B cell (primary cell): Measurements from ENCODE around the gene AEN. TPM values are rescaled to one million over a fixed set of nuclear protein-coding genes. Genes with fewer than 3 reads are reported as not detected.

ENCODE experiments used
- ATAC-seq: fragments of 200-7000 bp; cut with Tn5 transposase; one replicate; pipeline ENCODE4 v1.10.0; 2021; ENCODE audit warnings: low read depth, mild to moderate bottlenecking, moderate number of reproducible peaks, moderate library complexity
- CTCF ChIA-PET: fragments of 350-600 bp; sonication (Branson Sonifier 250); formaldehyde crosslinking; loops from one replicate; lab custom pipeline; 2021; ENCODE audit warnings: antibody characterized with exemption, inconsistent platforms; lab: Charles Lee
- POLR2A ChIA-PET: fragments of 350-600 bp; sonication (Branson Sonifier 250); formaldehyde crosslinking; loops from one replicate; lab custom pipeline; 2021; ENCODE audit warnings: antibody characterized with exemption; lab: Charles Lee
- DNase-seq: peaks from one replicate; pipeline ENCODE4 v3.0.0; 2013
- H2AFZ ChIP-seq: 2 replicates; pipeline ENCODE4 v1.6.1; 2012; ENCODE audit warnings: mild to moderate bottlenecking, low read depth, low read length; ENCODE audit not compliant: insufficient read depth, poor library complexity, severe bottlenecking
- H3K27ac ChIP-seq, 2 donors: 1 replicate in 1 of 2; 2 replicates in 1 of 2; pipeline ENCODE4 v1.5.1; 2012 to 2013; ENCODE audit warnings: low read length in 2 of 2, mild to moderate bottlenecking in 2 of 2, moderate library complexity in 1 of 2
- H3K27me3 ChIP-seq, 4 experiments: fragments of 200-600 bp in 1 of 4; sonication (generic) in 1 of 4; replicated peaks in 1 of 4; 1 replicate in 2 of 4; 2 replicates in 2 of 4; pipeline versions ENCODE4 v1.6.1 to v1.7.0; 2013 to 2016; ENCODE audit warnings: low read length in 3 of 4, mild to moderate bottlenecking in 2 of 4, mixed read lengths in 1 of 4, moderate library complexity in 1 of 4; ENCODE audit not compliant: insufficient read depth in 4 of 4, control insufficient read depth in 3 of 4; ENCODE audit errors: control extremely low read depth in 1 of 4
- H3K36me3 ChIP-seq, 2 experiments: replicated peaks in 1 of 2; 1 replicate in 1 of 2; 2 replicates in 1 of 2; pipeline versions ENCODE4 v1.6.1 to v1.7.1; 2013; ENCODE audit warnings: low read length in 1 of 2; ENCODE audit not compliant: insufficient read depth in 2 of 2, control insufficient read depth in 1 of 2; ENCODE audit errors: control extremely low read depth in 1 of 2, extremely low read depth in 1 of 2
- H3K4me1 ChIP-seq, 2 donors: fragments of 200-600 bp in 1 of 2; sonication (generic) in 1 of 2; 1 replicate in 1 of 2; 2 replicates in 1 of 2; pipeline versions ENCODE4 v1.5.1 to v1.6.1; 2013 to 2017; ENCODE audit warnings: low read length in 2 of 2; ENCODE audit not compliant: control insufficient read depth in 2 of 2, insufficient read depth in 2 of 2
- H3K4me2 ChIP-seq: replicated peaks from 2 replicates; pipeline ENCODE3; 2012; ENCODE audit warnings: mild to moderate bottlenecking, low read depth, low read length; ENCODE audit not compliant: poor library complexity, severe bottlenecking
- H3K4me3 ChIP-seq, 5 experiments: fragments of 200-600 bp in 1 of 5; sonication (generic) in 1 of 5; 1 replicate in 3 of 5; 2 replicates in 2 of 5; pipeline versions ENCODE4 v1.5.1 to v1.7.0; 2011 to 2016; ENCODE audit warnings: low read length in 4 of 5, mild to moderate bottlenecking in 4 of 5, low read depth in 2 of 5, control low read depth in 1 of 5, moderate library complexity in 1 of 5; ENCODE audit not compliant: insufficient read depth in 1 of 5; ENCODE audit errors: control extremely low read depth in 1 of 5, extremely low read depth in 1 of 5
- H3K79me2 ChIP-seq: fragments of 200-600 bp; sonication (generic); one replicate; pipeline ENCODE4 v1.6.0; 2016; ENCODE audit warnings: low read length; ENCODE audit not compliant: control insufficient read depth, insufficient read depth
- H3K9ac ChIP-seq: fragments of 200-600 bp; sonication (generic); 2 replicates; pipeline ENCODE4 v1.6.1; 2017; ENCODE audit warnings: mild to moderate bottlenecking, low read length, moderate library complexity
- H3K9me3 ChIP-seq, 3 donors: one replicate each; pipeline versions ENCODE4 v1.6.1 to v1.7.1; 2013; ENCODE audit warnings: low read length in 2 of 3; ENCODE audit not compliant: control insufficient read depth in 2 of 3, insufficient read depth in 1 of 3; ENCODE audit errors: control extremely low read depth in 1 of 3
- H4K20me1 ChIP-seq: 2 replicates; pipeline ENCODE4 v1.6.0; 2012; ENCODE audit warnings: mild to moderate bottlenecking, low read length; ENCODE audit not compliant: insufficient read depth, control insufficient read depth, poor library complexity, severe bottlenecking
- H3K27ac Mint-ChIP-seq: one replicate; pipeline ENCODE4 v1.8.0; 2021; ENCODE audit warnings: mixed read lengths
- H3K27me3 Mint-ChIP-seq: one replicate; pipeline ENCODE4 v1.8.0; 2021; ENCODE audit warnings: mixed read lengths
- H3K4me1 Mint-ChIP-seq: one replicate; pipeline ENCODE4 v1.8.0; 2021; ENCODE audit warnings: mixed read lengths
- H3K4me3 Mint-ChIP-seq: one replicate; pipeline ENCODE4 v1.8.0; 2021; ENCODE audit warnings: mixed read lengths
- H3K9me3 Mint-ChIP-seq: one replicate; pipeline ENCODE4 v1.8.0; 2022; ENCODE audit warnings: mixed read lengths; ENCODE audit not compliant: insufficient read depth
- CTCF ChIP-seq: fragments of 200-600 bp; IDR thresholded peaks from one replicate; pipeline ENCODE4 v1.8.0; 2022; ENCODE audit warnings: antibody characterized with exemption, mild to moderate bottlenecking
- EZH2 ChIP-seq: IDR thresholded peaks from 2 replicates; pipeline ENCODE4 v1.6.1; 2012; ENCODE audit warnings: borderline replicate concordance, low read depth, mild to moderate bottlenecking, moderate library complexity, low read length; ENCODE audit not compliant: insufficient read depth, poor library complexity, severe bottlenecking
- WGBS: methylation state at CpG from one replicate; pipeline ENCODE4 v1.1.5; 2013; ENCODE audit warnings: missing lambda C conversion rate; ENCODE audit not compliant: insufficient coverage; 5-methylcytosine and 5-hydroxymethylcytosine counted together
- intact Hi-C: fragments of 100-400 bp; cut with micrococcal nuclease; formaldehyde crosslinking; loops from one replicate; pipeline ENCODE4 v1.10.0; 2022
- polyA plus RNA-seq: library from polyadenylated mRNA; depleted of rRNA; stranded (reverse); fragments of >200 nt; gene quantifications from 2 replicates; pipeline ENCODE4 v1.2.3, GENCODE V29; 2012
- total RNA-seq, 2 donors: library from RNA; stranded (reverse); fragments of 120-200 nt in 1 of 2; gene quantifications; 1 replicate in 1 of 2; 2 replicates in 1 of 2; pipeline versions ENCODE4 v1.2.3 to v1.2.4, GENCODE V29; 2013 to 2022

The AEN gene
- total and polyA plus RNA-seq, 2 donors (not counting 1 experiment from before 2014, with no cell fraction given): 18.5 to 42.9 TPM

- TF ChIP-seq EZH2 (no peak), CTCF (no peak)
- Histone ChIP-seq H3K4me3 (peak overlapping the region; percentile 56 to 88 (median 80)), H3K9me3 (no peaks in the 10 kb centered on the region), H3K36me3 (peaks cover 0 to 11% of the 10 kb centered on the region in 2 experiments), H3K4me1 (peaks cover 45 to 58% of the 10 kb centered on the region in 2 donors), H3K9ac (peak overlapping the region; percentile 80), H4K20me1 (peaks cover 6% of the 10 kb centered on the region), H3K79me2 (peaks cover 61% of the 10 kb centered on the region), H3K4me2 (peak overlapping the region; percentile 95), H3K27me3 (peaks cover 0 to 3% (median 0%) of the 10 kb centered on the region in 4 experiments), H3K27ac (peak overlapping the region; percentile 72 to 86), H2AFZ (peak overlapping the region; percentile 81)
- DNase-seq: peak; percentile 68
- Mint-ChIP-seq H3K9me3 (no peaks in the 10 kb centered on the region), H3K4me1 (peaks cover 54% of the 10 kb centered on the region), H3K27me3 (peaks cover 4% of the 10 kb centered on the region), H3K27ac (peak overlapping the region; percentile 90), H3K4me3 (peak overlapping the region; percentile 85)
- CTCF ChIA-PET: interaction anchor here (0.8 to 2.2 kb wide), 7 partner anchors 11 to 213 kb away, joined by 4 to 21 read pairs (median 5); no protein-coding TSS in a partner anchor
- POLR2A ChIA-PET: interaction anchor here (1.4 kb wide), 2 partner anchors 16 to 37 kb away, joined by 3 to 4 read pairs; no protein-coding TSS in a partner anchor
- peak; percentile 22 for ATAC-seq
- WGBS: 5% methylated on average over 5 of the region's 17 CpGs
- intact Hi-C loops: loop anchor here (1.0 to 10.0 kb wide), 4 partner anchors 155 to 955 kb away; partner anchors contain the start of genes ABHD2, MRPL46, MRPS11 and TICRR
Observed at GRCh38 chr15:88621789-88622604, 857 bp downstream of the AEN start.
